BLaER1 (cell line): ENCODE results near the gene ETV1.
A peak's percentile ranks its signal among the peaks of the same experiment; 100 is the strongest.

ENCODE experiments used
- H3K27ac ChIP-seq: shearing (Covaris generic); formaldehyde crosslinking; 2 replicates; pipeline ENCODE4 v1.8.1; 2022
- H3K27me3 ChIP-seq: shearing (Covaris generic); formaldehyde crosslinking; 2 replicates; pipeline ENCODE4 v1.8.1; 2022
- H3K36me3 ChIP-seq: shearing (Covaris generic); formaldehyde crosslinking; 2 replicates; pipeline ENCODE4 v1.8.1; 2022
- H3K4me1 ChIP-seq: shearing (Covaris generic); formaldehyde crosslinking; 2 replicates; pipeline ENCODE4 v1.8.1; 2022
- H3K4me2 ChIP-seq: shearing (Covaris generic); formaldehyde crosslinking; 2 replicates; pipeline ENCODE4 v1.8.1; 2022
- H3K4me3 ChIP-seq: shearing (Covaris generic); formaldehyde crosslinking; 2 replicates; pipeline ENCODE4 v1.8.1; 2022
- H3K9ac ChIP-seq: shearing (Covaris generic); formaldehyde crosslinking; 2 replicates; pipeline ENCODE4 v1.8.1; 2022
- H3K9me3 ChIP-seq: shearing (Covaris generic); formaldehyde crosslinking; 2 replicates; pipeline ENCODE4 v1.8.1; 2022
- H4K20me1 ChIP-seq: shearing (Covaris generic); formaldehyde crosslinking; 2 replicates; pipeline ENCODE4 v1.8.1; 2022
- Cebpa-rat ChIP-seq: shearing (Covaris generic); IDR thresholded peaks from 2 replicates; pipeline ENCODE4 v1.8.1; 2022

Gene ETV1

GRCh38 chr7:13988065-13988464, 1.4 kb downstream of the ETV1 start:
- H3K4me1 ChIP-seq: peaks cover 19% of the 10 kb centered on the region
- no peak overlapping the region for H3K27ac ChIP-seq
- H3K27me3 ChIP-seq: peaks cover under 1% of the 10 kb centered on the region; the same call in 1 of the 2 replicates
- no peaks in the 10 kb centered on the region for H3K36me3 ChIP-seq
- no peaks in the 10 kb centered on the region for H3K9me3 ChIP-seq
- H3K9ac ChIP-seq: no peak overlapping the region
- no peaks in the 10 kb centered on the region for H4K20me1 ChIP-seq
- TF ChIP-seq Cebpa-rat: no peak
- peak overlapping the region; percentile 90 for H3K4me2 ChIP-seq
- 0 out of 2 replicates have a peak overlapping the region, but pooled peaks have one; percentile 78 for H3K4me3 ChIP-seq

GRCh38 chr7:13987395-13987794, 2.1 kb downstream of the ETV1 start:
- H4K20me1 ChIP-seq: no peaks in the 10 kb centered on the region
- H3K4me2 ChIP-seq: no peak overlapping the region
- no peak overlapping the region for H3K9ac ChIP-seq
- no peak overlapping the region for H3K4me3 ChIP-seq
- peaks cover 4% of the 10 kb centered on the region; the same call in 1 of the 2 replicates for H3K27me3 ChIP-seq
- no peaks in the 10 kb centered on the region for H3K9me3 ChIP-seq
- no peaks in the 10 kb centered on the region for H3K36me3 ChIP-seq
- H3K4me1 ChIP-seq: peaks cover 19% of the 10 kb centered on the region
- no peak overlapping the region for H3K27ac ChIP-seq
- TF ChIP-seq Cebpa-rat: no peak

- no peaks in the 10 kb centered on the region for H4K20me1 ChIP-seq
- H3K9ac ChIP-seq: no peak overlapping the region
- H3K4me1 ChIP-seq: peaks cover 12% of the 10 kb centered on the region
- no peak overlapping the region for H3K27ac ChIP-seq
- H3K27me3 ChIP-seq: peaks cover 4% of the 10 kb centered on the region; the same call in 1 of the 2 replicates
- H3K4me3 ChIP-seq: no peak overlapping the region
- H3K36me3 ChIP-seq: no peaks in the 10 kb centered on the region
- H3K4me2 ChIP-seq: no peak overlapping the region
- no peak for TF ChIP-seq Cebpa-rat
- no peaks in the 10 kb centered on the region for H3K9me3 ChIP-seq
These were observed 3.3 kb downstream of the ETV1 start for GRCh38 chr7:13986208-13986607.

GRCh38 chr7:13984831-13985685, 4.4 kb downstream of the ETV1 start:
- no peaks in the 10 kb centered on the region for H4K20me1 ChIP-seq
- H3K9me3 ChIP-seq: no peaks in the 10 kb centered on the region
- H3K27me3 ChIP-seq: peaks cover 4% of the 10 kb centered on the region; the same call in 1 of the 2 replicates
- H3K27ac ChIP-seq: no peak overlapping the region
- TF ChIP-seq Cebpa-rat: no peak
- H3K36me3 ChIP-seq: no peaks in the 10 kb centered on the region
- H3K4me2 ChIP-seq: no peak overlapping the region
- no peak overlapping the region for H3K9ac ChIP-seq
- H3K4me1 ChIP-seq: peaks cover 12% of the 10 kb centered on the region
- no peak overlapping the region for H3K4me3 ChIP-seq

- Histone ChIP-seq H3K9ac (no peak overlapping the region), H3K4me1 (peaks cover 12% of the 10 kb centered on the region)
These were observed 5.4 kb downstream of the ETV1 start for GRCh38 chr7:13984061-13984460.

GRCh38 chr7:13982940-13983677, 6.4 kb downstream of the ETV1 start:
- no peak overlapping the region for H3K4me2 ChIP-seq
- H3K9me3 ChIP-seq: no peaks in the 10 kb centered on the region
- H3K4me3 ChIP-seq: no peak overlapping the region
- H3K36me3 ChIP-seq: no peaks in the 10 kb centered on the region
- H3K27me3 ChIP-seq: peaks cover 4% of the 10 kb centered on the region; the same call in 1 of the 2 replicates
- TF ChIP-seq Cebpa-rat: no peak
- no peaks in the 10 kb centered on the region for H4K20me1 ChIP-seq
- H3K4me1 ChIP-seq: peaks cover 6% of the 10 kb centered on the region
- no peak overlapping the region for H3K9ac ChIP-seq
- H3K27ac ChIP-seq: no peak overlapping the region

More at GRCh38 chr7:13984061-13984460, 5.4 kb downstream of the ETV1 start:
- Histone ChIP-seq H3K4me2 (no peak overlapping the region), H3K27ac (no peak overlapping the region), H3K27me3 (peaks cover 4% of the 10 kb centered on the region; the same call in 1 of the 2 replicates), H3K4me3 (no peak overlapping the region), H4K20me1 (no peaks in the 10 kb centered on the region), H3K36me3 (no peaks in the 10 kb centered on the region), H3K9me3 (no peaks in the 10 kb centered on the region)
- TF ChIP-seq Cebpa-rat: no peak

- H3K36me3 ChIP-seq: no peaks in the 10 kb centered on the region
- H3K9ac ChIP-seq: no peak overlapping the region
- H3K9me3 ChIP-seq: no peaks in the 10 kb centered on the region
- no peaks in the 10 kb centered on the region for H4K20me1 ChIP-seq
- H3K4me2 ChIP-seq: no peak overlapping the region
- no peak overlapping the region for H3K27ac ChIP-seq
- TF ChIP-seq Cebpa-rat: no peak
- H3K4me3 ChIP-seq: no peak overlapping the region
- H3K27me3 ChIP-seq: peaks cover 4% of the 10 kb centered on the region; the same call in 1 of the 2 replicates
- no peaks in the 10 kb centered on the region for H3K4me1 ChIP-seq
These were observed 8.4 kb downstream of the ETV1 start for GRCh38 chr7:13981070-13981469.

- H3K9me3 ChIP-seq: no peaks in the 10 kb centered on the region
- no peak overlapping the region for H3K4me3 ChIP-seq
- H3K9ac ChIP-seq: no peak overlapping the region
- H4K20me1 ChIP-seq: no peaks in the 10 kb centered on the region
- no peaks in the 10 kb centered on the region for H3K4me1 ChIP-seq
- peaks cover 4% of the 10 kb centered on the region; the same call in 1 of the 2 replicates for H3K27me3 ChIP-seq
- no peak overlapping the region for H3K27ac ChIP-seq
- H3K4me2 ChIP-seq: no peak overlapping the region
- no peaks in the 10 kb centered on the region for H3K36me3 ChIP-seq
- TF ChIP-seq Cebpa-rat: no peak
These were observed 9.0 kb downstream of the ETV1 start for GRCh38 chr7:13980474-13980873.

GRCh38 chr7:13979671-13980435, 9.6 kb downstream of the ETV1 start:
- Histone ChIP-seq H3K36me3 (no peaks in the 10 kb centered on the region), H3K9ac (no peak overlapping the region), H3K4me2 (no peak overlapping the region), H4K20me1 (no peaks in the 10 kb centered on the region), H3K27ac (no peak overlapping the region), H3K4me1 (no peaks in the 10 kb centered on the region), H3K4me3 (no peak overlapping the region), H3K27me3 (peaks cover 4% of the 10 kb centered on the region; the same call in 1 of the 2 replicates), H3K9me3 (no peaks in the 10 kb centered on the region)
- no peak for TF ChIP-seq Cebpa-rat
